ENCODE data around the gene LRRC66. TPM values are rescaled to one million over a fixed set of nuclear protein-coding genes. Genes with fewer than 3 reads are reported as not detected.

Gene LRRC66
- total and polyA plus RNA-seq, 2 experiments from 2014 or later: 0.24 TPM; not detected in 1

DNA sequence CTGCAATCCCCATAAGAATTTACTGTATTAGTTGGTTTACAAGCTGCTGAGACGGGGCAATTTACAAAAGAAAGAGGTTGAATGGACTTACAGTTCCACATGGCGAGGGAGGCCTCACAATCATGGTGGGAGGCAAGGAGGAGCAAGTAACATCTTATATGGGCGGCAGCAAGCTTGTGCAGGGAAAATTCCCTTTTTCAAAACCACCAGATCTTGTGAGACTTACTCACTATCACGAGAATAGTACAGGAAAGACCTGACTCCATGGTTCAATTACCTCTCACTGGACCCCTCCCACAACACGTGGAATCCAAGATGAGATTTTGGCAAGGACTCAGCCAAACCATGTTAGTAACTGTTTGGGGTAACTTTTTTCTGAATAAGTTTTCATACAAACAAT lies 29.1 kb upstream of the LRRC66 start:
- Mint-ChIP-seq H3K4me1 (peaks cover 26% of the 10 kb centered on the region), H3K27me3 (ENCODE audit: insufficient read depth, low read depth, poor library complexity) (peaks cover 22% of the 10 kb centered on the region), H3K36me3 (ENCODE audit: low read depth) (peaks cover 8% of the 10 kb centered on the region; the same call in 2 of the 3 replicates), H3K27ac (no peak overlapping the region), H3K4me3 (no peak overlapping the region), H3K9me3 (peaks cover 14% of the 10 kb centered on the region)
- peaks cover 40% of the 10 kb centered on the region for H3K27me3 ChIP-seq (ENCODE audit: insufficient read depth)
- H3K4me1 ChIP-seq (ENCODE audit: insufficient read depth): peaks cover 25% of the 10 kb centered on the region
- TF ChIP-seq, protein P1, sequence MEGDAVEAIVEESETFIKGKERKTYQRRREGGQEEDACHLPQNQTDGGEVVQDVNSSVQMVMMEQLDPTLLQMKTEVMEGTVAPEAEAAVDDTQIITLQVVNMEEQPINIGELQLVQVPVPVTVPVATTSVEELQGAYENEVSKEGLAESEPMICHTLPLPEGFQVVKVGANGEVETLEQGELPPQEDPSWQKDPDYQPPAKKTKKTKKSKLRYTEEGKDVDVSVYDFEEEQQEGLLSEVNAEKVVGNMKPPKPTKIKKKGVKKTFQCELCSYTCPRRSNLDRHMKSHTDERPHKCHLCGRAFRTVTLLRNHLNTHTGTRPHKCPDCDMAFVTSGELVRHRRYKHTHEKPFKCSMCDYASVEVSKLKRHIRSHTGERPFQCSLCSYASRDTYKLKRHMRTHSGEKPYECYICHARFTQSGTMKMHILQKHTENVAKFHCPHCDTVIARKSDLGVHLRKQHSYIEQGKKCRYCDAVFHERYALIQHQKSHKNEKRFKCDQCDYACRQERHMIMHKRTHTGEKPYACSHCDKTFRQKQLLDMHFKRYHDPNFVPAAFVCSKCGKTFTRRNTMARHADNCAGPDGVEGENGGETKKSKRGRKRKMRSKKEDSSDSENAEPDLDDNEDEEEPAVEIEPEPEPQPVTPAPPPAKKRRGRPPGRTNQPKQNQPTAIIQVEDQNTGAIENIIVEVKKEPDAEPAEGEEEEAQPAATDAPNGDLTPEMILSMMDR (conservative IDR thresholded peaks at IDR 0.05; ENCODE audit: low read depth in 2 of 2): no peak
- TF ChIP-seq JUNB (IDR thresholded peaks at IDR 0.05; ENCODE audit: unreplicated experiment) (no peak), POLR2AphosphoS5 (IDR thresholded peaks at IDR 0.05; ENCODE audit: low read depth) (no peak), NANOG (IDR thresholded peaks at IDR 0.05; ENCODE audit: borderline replicate concordance) (no peak)
- no peaks in the 10 kb centered on the region for H4K20me1 ChIP-seq (replicated peaks; ENCODE audit: insufficient read depth)
- H3K36me3 ChIP-seq (ENCODE audit: insufficient read depth): 0 out of 2 replicates have a peak, but pooled peaks cover 3% of the 10 kb centered on the region
- no peak overlapping the region for H3K4me2 ChIP-seq
- no peak overlapping the region for H3K27ac ChIP-seq (ENCODE audit: low read depth)
- peak overlapping the region; percentile 79; the same call in 1 of the 2 replicates for H2AFZ ChIP-seq
- no peak for DNase-seq (ENCODE audit: low spot score)
- H3F3A ChIP-seq (replicated peaks; ENCODE audit: low read depth): no peaks in the 10 kb centered on the region
- peaks cover 12% of the 10 kb centered on the region; the same call in 1 of the 2 replicates for H3K9me2 ChIP-seq (ENCODE audit: insufficient read depth)
- H3K4me3 ChIP-seq: no peak overlapping the region
- no peaks in the 10 kb centered on the region for H3K79me2 ChIP-seq (replicated peaks; ENCODE audit: insufficient read depth)
- ATAC-seq: no peak

DNA sequence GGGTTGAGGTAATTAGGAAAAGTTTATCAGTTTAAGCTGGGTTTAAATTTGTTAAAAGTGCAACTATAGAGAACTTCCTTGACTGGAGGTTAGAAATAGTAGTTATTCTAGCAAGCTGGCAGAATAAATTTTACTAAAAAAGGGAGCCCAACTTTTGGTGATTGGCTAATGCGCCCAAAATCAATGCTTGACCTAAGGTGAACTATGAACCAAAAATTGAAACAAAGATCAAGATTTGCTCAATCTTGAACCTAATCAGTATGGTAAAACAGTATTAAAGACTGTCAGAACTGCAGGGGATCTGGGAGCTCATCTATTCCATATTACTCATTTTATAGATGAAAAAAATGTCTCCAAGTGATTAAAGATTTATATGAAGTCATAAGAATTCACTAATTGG lies 24.9 kb upstream of the LRRC66 start:
- peaks cover 26% of the 10 kb centered on the region for H3K27me3 ChIP-seq (ENCODE audit: insufficient read depth)
- no peak for TF ChIP-seq EZH2 (IDR thresholded peaks at IDR 0.05; ENCODE audit: low read depth, unreplicated experiment)
- TF ChIP-seq, protein P2, sequence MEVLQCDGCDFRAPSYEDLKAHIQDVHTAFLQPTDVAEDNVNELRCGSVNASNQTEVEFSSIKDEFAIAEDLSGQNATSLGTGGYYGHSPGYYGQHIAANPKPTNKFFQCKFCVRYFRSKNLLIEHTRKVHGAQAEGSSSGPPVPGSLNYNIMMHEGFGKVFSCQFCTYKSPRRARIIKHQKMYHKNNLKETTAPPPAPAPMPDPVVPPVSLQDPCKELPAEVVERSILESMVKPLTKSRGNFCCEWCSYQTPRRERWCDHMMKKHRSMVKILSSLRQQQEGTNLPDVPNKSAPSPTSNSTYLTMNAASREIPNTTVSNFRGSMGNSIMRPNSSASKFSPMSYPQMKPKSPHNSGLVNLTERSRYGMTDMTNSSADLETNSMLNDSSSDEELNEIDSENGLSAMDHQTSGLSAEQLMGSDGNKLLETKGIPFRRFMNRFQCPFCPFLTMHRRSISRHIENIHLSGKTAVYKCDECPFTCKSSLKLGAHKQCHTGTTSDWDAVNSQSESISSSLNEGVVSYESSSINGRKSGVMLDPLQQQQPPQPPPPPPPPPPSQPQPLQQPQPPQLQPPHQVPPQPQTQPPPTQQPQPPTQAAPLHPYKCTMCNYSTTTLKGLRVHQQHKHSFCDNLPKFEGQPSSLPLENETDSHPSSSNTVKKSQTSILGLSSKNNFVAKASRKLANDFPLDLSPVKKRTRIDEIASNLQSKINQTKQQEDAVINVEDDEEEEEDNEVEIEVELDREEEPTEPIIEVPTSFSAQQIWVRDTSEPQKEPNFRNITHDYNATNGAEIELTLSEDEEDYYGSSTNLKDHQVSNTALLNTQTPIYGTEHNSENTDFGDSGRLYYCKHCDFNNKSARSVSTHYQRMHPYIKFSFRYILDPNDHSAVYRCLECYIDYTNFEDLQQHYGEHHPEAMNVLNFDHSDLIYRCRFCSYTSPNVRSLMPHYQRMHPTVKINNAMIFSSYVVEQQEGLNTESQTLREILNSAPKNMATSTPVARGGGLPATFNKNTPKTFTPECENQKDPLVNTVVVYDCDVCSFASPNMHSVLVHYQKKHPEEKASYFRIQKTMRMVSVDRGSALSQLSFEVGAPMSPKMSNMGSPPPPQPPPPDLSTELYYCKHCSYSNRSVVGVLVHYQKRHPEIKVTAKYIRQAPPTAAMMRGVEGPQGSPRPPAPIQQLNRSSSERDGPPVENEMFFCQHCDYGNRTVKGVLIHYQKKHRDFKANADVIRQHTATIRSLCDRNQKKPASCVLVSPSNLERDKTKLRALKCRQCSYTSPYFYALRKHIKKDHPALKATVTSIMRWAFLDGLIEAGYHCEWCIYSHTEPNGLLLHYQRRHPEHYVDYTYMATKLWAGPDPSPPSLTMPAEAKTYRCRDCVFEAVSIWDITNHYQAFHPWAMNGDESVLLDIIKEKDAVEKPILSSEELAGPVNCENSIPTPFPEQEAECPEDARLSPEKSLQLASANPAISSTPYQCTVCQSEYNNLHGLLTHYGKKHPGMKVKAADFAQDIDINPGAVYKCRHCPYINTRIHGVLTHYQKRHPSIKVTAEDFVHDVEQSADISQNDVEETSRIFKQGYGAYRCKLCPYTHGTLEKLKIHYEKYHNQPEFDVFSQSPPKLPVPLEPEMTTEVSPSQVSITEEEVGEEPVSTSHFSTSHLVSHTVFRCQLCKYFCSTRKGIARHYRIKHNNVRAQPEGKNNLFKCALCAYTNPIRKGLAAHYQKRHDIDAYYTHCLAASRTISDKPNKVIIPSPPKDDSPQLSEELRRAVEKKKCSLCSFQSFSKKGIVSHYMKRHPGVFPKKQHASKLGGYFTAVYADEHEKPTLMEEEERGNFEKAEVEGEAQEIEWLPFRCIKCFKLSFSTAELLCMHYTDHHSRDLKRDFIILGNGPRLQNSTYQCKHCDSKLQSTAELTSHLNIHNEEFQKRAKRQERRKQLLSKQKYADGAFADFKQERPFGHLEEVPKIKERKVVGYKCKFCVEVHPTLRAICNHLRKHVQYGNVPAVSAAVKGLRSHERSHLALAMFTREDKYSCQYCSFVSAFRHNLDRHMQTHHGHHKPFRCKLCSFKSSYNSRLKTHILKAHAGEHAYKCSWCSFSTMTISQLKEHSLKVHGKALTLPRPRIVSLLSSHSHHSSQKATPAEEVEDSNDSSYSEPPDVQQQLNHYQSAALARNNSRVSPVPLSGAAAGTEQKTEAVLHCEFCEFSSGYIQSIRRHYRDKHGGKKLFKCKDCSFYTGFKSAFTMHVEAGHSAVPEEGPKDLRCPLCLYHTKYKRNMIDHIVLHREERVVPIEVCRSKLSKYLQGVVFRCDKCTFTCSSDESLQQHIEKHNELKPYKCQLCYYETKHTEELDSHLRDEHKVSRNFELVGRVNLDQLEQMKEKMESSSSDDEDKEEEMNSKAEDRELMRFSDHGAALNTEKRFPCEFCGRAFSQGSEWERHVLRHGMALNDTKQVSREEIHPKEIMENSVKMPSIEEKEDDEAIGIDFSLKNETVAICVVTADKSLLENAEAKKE (CRISPR knock-in tag; IDR thresholded peaks at IDR 0.05): no peak
- no peak for TF ChIP-seq ZNF331 (CRISPR knock-in tag; IDR thresholded peaks at IDR 0.05; ENCODE audit: low read depth)
- TF ChIP-seq, protein P3, sequence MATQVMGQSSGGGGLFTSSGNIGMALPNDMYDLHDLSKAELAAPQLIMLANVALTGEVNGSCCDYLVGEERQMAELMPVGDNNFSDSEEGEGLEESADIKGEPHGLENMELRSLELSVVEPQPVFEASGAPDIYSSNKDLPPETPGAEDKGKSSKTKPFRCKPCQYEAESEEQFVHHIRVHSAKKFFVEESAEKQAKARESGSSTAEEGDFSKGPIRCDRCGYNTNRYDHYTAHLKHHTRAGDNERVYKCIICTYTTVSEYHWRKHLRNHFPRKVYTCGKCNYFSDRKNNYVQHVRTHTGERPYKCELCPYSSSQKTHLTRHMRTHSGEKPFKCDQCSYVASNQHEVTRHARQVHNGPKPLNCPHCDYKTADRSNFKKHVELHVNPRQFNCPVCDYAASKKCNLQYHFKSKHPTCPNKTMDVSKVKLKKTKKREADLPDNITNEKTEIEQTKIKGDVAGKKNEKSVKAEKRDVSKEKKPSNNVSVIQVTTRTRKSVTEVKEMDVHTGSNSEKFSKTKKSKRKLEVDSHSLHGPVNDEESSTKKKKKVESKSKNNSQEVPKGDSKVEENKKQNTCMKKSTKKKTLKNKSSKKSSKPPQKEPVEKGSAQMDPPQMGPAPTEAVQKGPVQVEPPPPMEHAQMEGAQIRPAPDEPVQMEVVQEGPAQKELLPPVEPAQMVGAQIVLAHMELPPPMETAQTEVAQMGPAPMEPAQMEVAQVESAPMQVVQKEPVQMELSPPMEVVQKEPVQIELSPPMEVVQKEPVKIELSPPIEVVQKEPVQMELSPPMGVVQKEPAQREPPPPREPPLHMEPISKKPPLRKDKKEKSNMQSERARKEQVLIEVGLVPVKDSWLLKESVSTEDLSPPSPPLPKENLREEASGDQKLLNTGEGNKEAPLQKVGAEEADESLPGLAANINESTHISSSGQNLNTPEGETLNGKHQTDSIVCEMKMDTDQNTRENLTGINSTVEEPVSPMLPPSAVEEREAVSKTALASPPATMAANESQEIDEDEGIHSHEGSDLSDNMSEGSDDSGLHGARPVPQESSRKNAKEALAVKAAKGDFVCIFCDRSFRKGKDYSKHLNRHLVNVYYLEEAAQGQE (IDR thresholded peaks at IDR 0.05; ENCODE audit: unreplicated experiment): no peak
- TF ChIP-seq STAT1 (IDR thresholded peaks at IDR 0.05; ENCODE audit: unreplicated experiment): no peak
- no peak for TF ChIP-seq EZH2phosphoT487 (IDR thresholded peaks at IDR 0.05; ENCODE audit: unreplicated experiment)
- no peak overlapping the region for H3K27ac ChIP-seq (ENCODE audit: low read depth)
- peaks cover 6% of the 10 kb centered on the region; the same call in 2 of the 3 replicates for H3K4me1 Mint-ChIP-seq
- 0 out of 2 replicates have a peak, but pooled peaks cover 7% of the 10 kb centered on the region for H3K4me1 ChIP-seq (ENCODE audit: insufficient read depth)
- H3K4me3 ChIP-seq: no peak overlapping the region
- H3K27ac Mint-ChIP-seq: no peak overlapping the region
- no peak for ATAC-seq
- peaks cover 14% of the 10 kb centered on the region for H3K9me3 Mint-ChIP-seq
- H3K4me3 Mint-ChIP-seq: no peak overlapping the region
- no peaks in the 10 kb centered on the region for H3K27me3 Mint-ChIP-seq (ENCODE audit: insufficient read depth, low read depth, poor library complexity)
- no peak overlapping the region for H2AFZ ChIP-seq
- no peaks in the 10 kb centered on the region; the same call in 1 of the 2 replicates for H4K20me1 ChIP-seq (replicated peaks; ENCODE audit: insufficient read depth)
- peaks cover 8% of the 10 kb centered on the region; the same call in 2 of the 3 replicates for H3K36me3 Mint-ChIP-seq (ENCODE audit: low read depth)
- H3K36me3 ChIP-seq (ENCODE audit: insufficient read depth): 0 out of 2 replicates have a peak, but pooled peaks cover 3% of the 10 kb centered on the region
- H3K79me2 ChIP-seq (replicated peaks; ENCODE audit: insufficient read depth): no peaks in the 10 kb centered on the region
- H3K9me2 ChIP-seq (ENCODE audit: insufficient read depth): peaks cover 12% of the 10 kb centered on the region; the same call in 1 of the 2 replicates
- no peaks in the 10 kb centered on the region for H3F3A ChIP-seq (replicated peaks; ENCODE audit: low read depth)
- no peak for DNase-seq (ENCODE audit: low spot score)
- H3K4me2 ChIP-seq: no peak overlapping the region

Data from GM23338 (cell line).